ENCODE data around the gene NFIB. TPM values are rescaled to one million over a fixed set of nuclear protein-coding genes. Genes with fewer than 3 reads are reported as not detected.

Gene NFIB
- total RNA-seq, 1 experiment from 2014 or later, result 0.61 TPM

GRCh38 chr9:14300040-14300439, 13.9 kb downstream of the NFIB start:
- Mint-ChIP-seq H3K9me3 (ENCODE audit: unreplicated experiment) (no peaks in the 10 kb centered on the region), H3K27me3 (ENCODE audit: insufficient read depth, unreplicated experiment) (peaks cover 7% of the 10 kb centered on the region), H3K4me1 (ENCODE audit: low read depth, unreplicated experiment) (no peaks in the 10 kb centered on the region), H3K4me3 (ENCODE audit: unreplicated experiment) (no peak overlapping the region), H3K36me3 (ENCODE audit: insufficient read depth, unreplicated experiment) (no peaks in the 10 kb centered on the region), H3K27ac (ENCODE audit: unreplicated experiment) (no peak overlapping the region)
- Histone ChIP-seq H3K4me1 (no peaks in the 10 kb centered on the region), H3K27me3 (replicated peaks; ENCODE audit: control insufficient read depth, insufficient read depth, low read length) (no peaks in the 10 kb centered on the region), H3K4me3 (ENCODE audit: low read depth, low read length) (no peak overlapping the region), H3K36me3 (ENCODE audit: control insufficient read depth, insufficient read depth, low read length) (no peaks in the 10 kb centered on the region), H3K9me3 (no peaks in the 10 kb centered on the region)
- CTCF ChIA-PET, result no interaction called here
- DNase-seq, result no peak
- intact Hi-C loops (cut with micrococcal nuclease; ENCODE audit: unreplicated experiment), result no loop called here
- TF ChIP-seq, protein P1, sequence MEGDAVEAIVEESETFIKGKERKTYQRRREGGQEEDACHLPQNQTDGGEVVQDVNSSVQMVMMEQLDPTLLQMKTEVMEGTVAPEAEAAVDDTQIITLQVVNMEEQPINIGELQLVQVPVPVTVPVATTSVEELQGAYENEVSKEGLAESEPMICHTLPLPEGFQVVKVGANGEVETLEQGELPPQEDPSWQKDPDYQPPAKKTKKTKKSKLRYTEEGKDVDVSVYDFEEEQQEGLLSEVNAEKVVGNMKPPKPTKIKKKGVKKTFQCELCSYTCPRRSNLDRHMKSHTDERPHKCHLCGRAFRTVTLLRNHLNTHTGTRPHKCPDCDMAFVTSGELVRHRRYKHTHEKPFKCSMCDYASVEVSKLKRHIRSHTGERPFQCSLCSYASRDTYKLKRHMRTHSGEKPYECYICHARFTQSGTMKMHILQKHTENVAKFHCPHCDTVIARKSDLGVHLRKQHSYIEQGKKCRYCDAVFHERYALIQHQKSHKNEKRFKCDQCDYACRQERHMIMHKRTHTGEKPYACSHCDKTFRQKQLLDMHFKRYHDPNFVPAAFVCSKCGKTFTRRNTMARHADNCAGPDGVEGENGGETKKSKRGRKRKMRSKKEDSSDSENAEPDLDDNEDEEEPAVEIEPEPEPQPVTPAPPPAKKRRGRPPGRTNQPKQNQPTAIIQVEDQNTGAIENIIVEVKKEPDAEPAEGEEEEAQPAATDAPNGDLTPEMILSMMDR (IDR thresholded peaks at IDR 0.05; ENCODE audit: insufficient read depth in 1 of 2, low read depth in 1 of 2, low read length in 1 of 2, severe bottlenecking in 1 of 2, unreplicated experiment in 1 of 2), result no peak
- BruUV-seq (replicated peaks), result no TSS peak
- POLR2A ChIA-PET, result no interaction called here

DNA sequence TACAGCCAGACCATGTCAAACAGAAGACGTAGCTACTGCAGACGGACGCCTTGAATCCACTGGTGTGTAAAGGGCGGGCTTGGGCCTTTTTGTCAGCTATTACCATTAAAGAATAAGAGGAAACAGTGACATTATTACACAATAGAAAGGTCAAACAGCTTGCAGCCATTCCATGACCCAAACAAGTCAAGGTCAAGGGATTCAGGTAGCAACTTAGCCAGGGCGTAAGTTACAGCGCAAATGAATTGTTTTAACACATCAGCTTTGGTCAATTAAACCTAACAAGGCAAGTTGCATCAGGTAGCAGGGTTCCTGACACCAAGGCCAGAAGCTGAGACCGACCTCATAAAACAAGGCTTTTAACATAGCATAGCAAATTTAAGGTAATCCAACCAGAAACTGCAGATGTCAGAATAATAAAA, 15.3 kb downstream of the NFIB start:
- ChIA-PET CTCF (no interaction called here), POLR2A (no interaction called here)
- TF ChIP-seq, protein P1 (IDR thresholded peaks at IDR 0.05; ENCODE audit: insufficient read depth in 1 of 2, low read depth in 1 of 2, low read length in 1 of 2, severe bottlenecking in 1 of 2, unreplicated experiment in 1 of 2), result no peak
- Mint-ChIP-seq H3K36me3 (ENCODE audit: insufficient read depth, unreplicated experiment) (no peaks in the 10 kb centered on the region), H3K27me3 (ENCODE audit: insufficient read depth, unreplicated experiment) (peaks cover 7% of the 10 kb centered on the region), H3K4me1 (ENCODE audit: low read depth, unreplicated experiment) (no peaks in the 10 kb centered on the region), H3K9me3 (ENCODE audit: unreplicated experiment) (no peaks in the 10 kb centered on the region), H3K4me3 (ENCODE audit: unreplicated experiment) (no peak overlapping the region), H3K27ac (ENCODE audit: unreplicated experiment) (no peak overlapping the region)
- Histone ChIP-seq H3K27me3 (replicated peaks; ENCODE audit: control insufficient read depth, insufficient read depth, low read length) (no peaks in the 10 kb centered on the region), H3K4me1 (no peaks in the 10 kb centered on the region), H3K9me3 (no peaks in the 10 kb centered on the region), H3K36me3 (ENCODE audit: control insufficient read depth, insufficient read depth, low read length) (no peaks in the 10 kb centered on the region), H3K4me3 (ENCODE audit: low read depth, low read length) (no peak overlapping the region)
- no TSS peak for BruUV-seq (replicated peaks)
- no peak for DNase-seq
- intact Hi-C loops (cut with micrococcal nuclease; ENCODE audit: unreplicated experiment), result no loop called here

DNA sequence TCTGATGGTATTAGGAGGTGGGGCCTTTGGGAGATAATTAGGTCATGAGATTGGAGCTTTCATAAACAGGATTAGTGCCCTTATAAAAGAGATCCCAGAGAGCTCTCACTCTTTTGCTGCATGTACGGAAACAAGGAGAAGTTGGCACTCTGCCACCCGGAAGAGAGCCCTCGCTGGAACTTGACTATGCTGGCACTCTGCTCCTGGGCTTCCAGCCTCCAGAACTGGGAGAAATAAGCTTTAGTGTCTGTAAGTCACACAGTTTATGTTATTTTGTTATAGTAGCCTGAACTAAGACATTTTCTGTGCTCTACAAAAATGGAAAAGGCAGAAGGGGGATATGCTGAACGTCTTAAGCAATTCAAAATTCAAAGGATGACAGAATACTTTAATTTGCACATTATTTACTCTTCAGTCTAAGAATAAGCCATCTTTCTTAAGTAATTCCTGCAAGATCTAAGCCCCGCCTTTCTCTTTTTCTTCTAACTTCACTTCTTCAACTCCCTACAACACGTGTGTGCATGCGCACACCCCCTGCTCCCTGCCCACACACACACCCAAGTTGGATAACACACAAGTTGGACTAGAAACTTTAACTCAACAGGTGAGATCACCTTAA, 17.3 kb downstream of the NFIB start:
- no TSS peak for BruUV-seq (replicated peaks)
- Mint-ChIP-seq H3K27me3 (ENCODE audit: insufficient read depth, unreplicated experiment) (peaks cover 7% of the 10 kb centered on the region), H3K4me1 (ENCODE audit: low read depth, unreplicated experiment) (no peaks in the 10 kb centered on the region), H3K9me3 (ENCODE audit: unreplicated experiment) (no peaks in the 10 kb centered on the region), H3K27ac (ENCODE audit: unreplicated experiment) (no peak overlapping the region), H3K36me3 (ENCODE audit: insufficient read depth, unreplicated experiment) (no peaks in the 10 kb centered on the region), H3K4me3 (ENCODE audit: unreplicated experiment) (no peak overlapping the region)
- Histone ChIP-seq H3K4me3 (ENCODE audit: low read depth, low read length) (no peak overlapping the region), H3K4me1 (no peaks in the 10 kb centered on the region), H3K36me3 (ENCODE audit: control insufficient read depth, insufficient read depth, low read length) (no peaks in the 10 kb centered on the region), H3K27me3 (replicated peaks; ENCODE audit: control insufficient read depth, insufficient read depth, low read length) (no peaks in the 10 kb centered on the region), H3K9me3 (no peaks in the 10 kb centered on the region)
- intact Hi-C loops (cut with micrococcal nuclease; ENCODE audit: unreplicated experiment), result no loop called here
- POLR2A ChIA-PET, result no interaction called here
- CTCF ChIA-PET, result no interaction called here
- no peak for DNase-seq
- TF ChIP-seq, protein P1 (IDR thresholded peaks at IDR 0.05; ENCODE audit: insufficient read depth in 1 of 2, low read depth in 1 of 2, low read length in 1 of 2, severe bottlenecking in 1 of 2, unreplicated experiment in 1 of 2), result no peak
